ENCODE results near the gene ULK4.
"Not testable (repeated sequence)": the region's sequence is repeated elsewhere in the genome, so short reads cannot be mapped to it uniquely, and the experiment has no call there.

ULK4 gene

GRCh38 chr3:41447701-41448100 lies 514.2 kb downstream of the ULK4 start:
- no peak for TF ChIP-seq CTCF (IDR thresholded peaks at IDR 0.05; ENCODE audit: insufficient read depth, low read depth, low read length, missing control alignments)
- DNase-seq (ENCODE audit: low read depth), result no peak
- H3K4me3 ChIP-seq (ENCODE audit: low read depth, low read length), result no peak overlapping the region

DNA sequence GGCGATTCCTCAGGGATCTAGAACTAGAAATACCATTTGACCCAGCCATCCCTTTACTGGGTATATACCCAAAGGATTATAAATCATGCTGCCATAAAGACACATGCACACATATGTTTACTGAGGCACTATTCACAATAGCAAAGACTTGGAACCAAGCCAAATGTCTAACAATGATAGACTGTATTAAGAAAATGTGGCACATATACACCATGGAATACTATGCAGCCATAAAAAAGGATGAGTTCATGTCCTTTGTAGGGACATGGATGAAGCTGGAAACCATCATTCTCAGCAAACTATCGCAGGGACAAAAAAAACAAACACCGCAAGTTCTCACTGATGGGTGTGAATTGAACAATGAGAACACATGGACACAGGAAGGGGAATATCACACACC lies 515.6 kb downstream of the ULK4 start:
- DNase-seq (ENCODE audit: low read depth); H3K4me3 ChIP-seq (ENCODE audit: low read depth, low read length): not testable (repeated sequence)

DNA sequence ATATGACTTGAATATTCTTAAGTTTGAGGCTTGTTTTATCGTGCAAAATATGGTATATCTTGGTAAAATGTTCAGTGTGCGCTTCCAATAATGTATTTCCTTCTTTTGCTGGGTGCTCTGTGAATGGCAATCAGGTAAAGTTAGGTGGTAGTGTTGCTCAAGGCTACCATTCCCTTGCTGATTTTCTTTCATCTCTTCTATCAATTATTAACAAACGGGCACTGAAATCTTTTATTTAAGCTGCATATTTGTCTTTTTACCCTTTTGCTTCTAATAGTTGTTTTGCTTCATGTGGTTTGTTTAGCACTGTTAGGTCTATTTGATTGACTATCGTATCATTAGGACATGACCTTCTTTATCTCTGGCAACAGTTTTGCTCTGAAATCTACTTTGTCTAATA lies 520.3 kb downstream of the ULK4 start:
- TF ChIP-seq CTCF (IDR thresholded peaks at IDR 0.05; ENCODE audit: insufficient read depth, low read depth, low read length, missing control alignments), result no peak
- DNase-seq (ENCODE audit: low read depth), result no peak
- no peak overlapping the region for H3K4me3 ChIP-seq (ENCODE audit: low read depth, low read length)

DNA sequence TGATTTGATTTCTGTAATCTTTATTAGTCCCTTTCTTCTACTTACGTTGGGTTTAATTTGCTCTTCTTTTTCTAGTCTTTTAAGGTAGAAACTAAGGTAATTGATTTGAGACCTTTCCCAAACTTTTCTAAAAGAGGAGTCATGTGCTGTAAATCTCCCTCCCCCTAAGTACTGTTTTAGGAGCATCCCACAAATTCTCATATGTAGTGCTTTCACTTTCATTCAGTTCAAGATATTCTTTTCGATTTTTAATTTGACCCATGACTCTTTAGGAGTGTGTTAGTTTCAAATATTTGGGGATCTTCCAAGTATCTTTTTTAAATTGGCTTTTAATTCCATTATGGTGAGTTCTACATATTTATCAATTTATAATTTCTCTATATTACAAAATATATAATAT lies 520.8 kb downstream of the ULK4 start:
- no peak for DNase-seq (ENCODE audit: low read depth)
- H3K4me3 ChIP-seq (ENCODE audit: low read depth, low read length), result no peak overlapping the region
- no peak for TF ChIP-seq CTCF (IDR thresholded peaks at IDR 0.05; ENCODE audit: insufficient read depth, low read depth, low read length, missing control alignments)

GRCh38 chr3:41436983-41437382 lies 524.9 kb downstream of the ULK4 start:
- no peak for DNase-seq (ENCODE audit: low read depth)
- no peak overlapping the region for H3K4me3 ChIP-seq (ENCODE audit: low read depth, low read length)
- TF ChIP-seq CTCF (IDR thresholded peaks at IDR 0.05; ENCODE audit: insufficient read depth, low read depth, low read length, missing control alignments), result no peak

- no peak overlapping the region for H3K4me3 ChIP-seq (ENCODE audit: low read depth, low read length)
- no peak for DNase-seq (ENCODE audit: low read depth)
Measured at GRCh38 chr3:41434781-41435180, 527.1 kb downstream of the ULK4 start.

GRCh38 chr3:41431386-41431785 lies 530.5 kb downstream of the ULK4 start:
- no peak overlapping the region for H3K4me3 ChIP-seq (ENCODE audit: low read depth, low read length)
- no peak for DNase-seq (ENCODE audit: low read depth)
- TF ChIP-seq CTCF (IDR thresholded peaks at IDR 0.05; ENCODE audit: insufficient read depth, low read depth, low read length, missing control alignments), result no peak

More at GRCh38 chr3:41434781-41435180, 527.1 kb downstream of the ULK4 start:
- no peak for TF ChIP-seq CTCF (IDR thresholded peaks at IDR 0.05; ENCODE audit: insufficient read depth, low read depth, low read length, missing control alignments)
